MM.1S (cell line): ENCODE data around the gene PLPPR4.

Source experiments
- DNase-seq: peaks from one replicate; pipeline ENCODE4 v3.0.0-alpha.2; 2015
- H2AFZ ChIP-seq: fragments of 300-600 bp; sonication (generic); 2 replicates; pipeline ENCODE4 v1.6.0; 2016; ENCODE audit warnings: antibody characterized with exemption, low read length
- H3F3A ChIP-seq: fragments of 300-600 bp; sonication (generic); 2 replicates; pipeline ENCODE4 v1.6.1; 2016; ENCODE audit warnings: mild to moderate bottlenecking, antibody characterized with exemption, low read length, moderate library complexity, mixed read lengths; ENCODE audit not compliant: insufficient read depth
- H3K27ac ChIP-seq: fragments of 300-600 bp; sonication (generic); 2 replicates; pipeline ENCODE4 v1.5.1; 2016; ENCODE audit warnings: mild to moderate bottlenecking, low read length
- H3K27me3 ChIP-seq: fragments of 300-600 bp; sonication (generic); replicated peaks from 2 replicates; pipeline ENCODE4 v1.6.0; 2016; ENCODE audit warnings: low read length; ENCODE audit not compliant: insufficient read depth
- H3K36me3 ChIP-seq: fragments of 300-600 bp; sonication (generic); replicated peaks from 2 replicates; pipeline ENCODE4 v1.6.1; 2016; ENCODE audit warnings: mild to moderate bottlenecking, low read length, mixed read lengths; ENCODE audit not compliant: insufficient read depth
- H3K4me1 ChIP-seq: fragments of 300-600 bp; sonication (generic); 2 replicates; pipeline ENCODE4 v1.6.1; 2016; ENCODE audit warnings: low read length, mixed read lengths
- H3K4me2 ChIP-seq: fragments of 300-600 bp; sonication (generic); 2 replicates; pipeline ENCODE4 v1.6.0; 2016; ENCODE audit warnings: low read depth, low read length
- H3K4me3 ChIP-seq: fragments of 300-600 bp; sonication (generic); 2 replicates; pipeline ENCODE4 v1.5.1; 2016; ENCODE audit warnings: low read length, mixed read lengths
- H3K79me2 ChIP-seq: fragments of 300-600 bp; sonication (generic); 2 replicates; pipeline ENCODE4 v1.6.1; 2016; ENCODE audit warnings: mixed run types, low read length, mixed read lengths
- H3K9ac ChIP-seq: fragments of 300-600 bp; sonication (generic); 2 replicates; pipeline ENCODE4 v1.6.1; 2016; ENCODE audit warnings: low read length, mixed read lengths
- H3K9me2 ChIP-seq: fragments of 300-600 bp; sonication (generic); replicated peaks from 2 replicates; pipeline ENCODE4 v1.6.1; 2016; ENCODE audit warnings: mild to moderate bottlenecking, low read length, mixed read lengths; ENCODE audit not compliant: insufficient read depth
- H3K9me3 ChIP-seq: fragments of 300-600 bp; sonication (generic); replicated peaks from 2 replicates; pipeline ENCODE4 v1.6.1; 2016; ENCODE audit warnings: mild to moderate bottlenecking, low read length, mixed read lengths; ENCODE audit not compliant: insufficient read depth
- H4K20me1 ChIP-seq: fragments of 300-600 bp; sonication (generic); 2 replicates; pipeline ENCODE4 v1.6.1; 2016; ENCODE audit warnings: mild to moderate bottlenecking, low read length, moderate library complexity, mixed read lengths; ENCODE audit not compliant: insufficient read depth
- CTCF ChIP-seq: fragments of 300-600 bp; sonication (generic); IDR thresholded peaks from 2 replicates; pipeline ENCODE4 v1.5.1; 2016; ENCODE audit warnings: antibody characterized with exemption, low read length, mixed read lengths
- EZH2 ChIP-seq: fragments of 300-600 bp; sonication (generic); optimal IDR thresholded peaks from 2 replicates; pipeline ENCODE3; 2017; ENCODE audit warnings: low read depth, mild to moderate bottlenecking, antibody characterized with exemption, low read length, mixed read lengths
- EZH2phosphoT487 ChIP-seq: fragments of 300-600 bp; sonication (generic); IDR thresholded peaks from 2 replicates; pipeline ENCODE4 v1.6.1; 2018; ENCODE audit warnings: antibody characterized with exemption, low read length

The PLPPR4 gene

GRCh38 chr1:99264201-99265021 lies at the start of gene PLPPR4:
Gene PLPPR4, plus strand, starts transcription at chr1:99264492. Its CDS starts 102 bp downstream, at chr1:99264594.
- H3K9me2 ChIP-seq = no peaks in the 10 kb centered on the region
- H3K36me3 ChIP-seq = no peaks in the 10 kb centered on the region
- no peaks in the 10 kb centered on the region for H3K79me2 ChIP-seq
- no peaks in the 10 kb centered on the region for H3F3A ChIP-seq
- H2AFZ ChIP-seq = no peak within 1 kb of the TSS
- no peak for DNase-seq
- no peaks in the 10 kb centered on the region for H3K27me3 ChIP-seq
- H3K9me3 ChIP-seq = no peaks in the 10 kb centered on the region
- H3K27ac ChIP-seq = no peak within 1 kb of the TSS
- H3K9ac ChIP-seq = no peak within 1 kb of the TSS
- no peak for TF ChIP-seq CTCF
- no peak for TF ChIP-seq EZH2phosphoT487
- no peak for TF ChIP-seq EZH2
- no peaks in the 10 kb centered on the region for H3K4me1 ChIP-seq
- H3K4me2 ChIP-seq = no peak within 1 kb of the TSS
- H3K4me3 ChIP-seq = no peak within 1 kb of the TSS
- no peaks in the 10 kb centered on the region for H4K20me1 ChIP-seq

- Histone ChIP-seq H3K4me1 (no peaks in the 10 kb centered on the region), H2AFZ (no peak overlapping the region), H4K20me1 (no peaks in the 10 kb centered on the region), H3K9me3 (no peaks in the 10 kb centered on the region), H3F3A (no peaks in the 10 kb centered on the region), H3K36me3 (no peaks in the 10 kb centered on the region), H3K27ac (no peak overlapping the region), H3K4me2 (no peak overlapping the region), H3K79me2 (no peaks in the 10 kb centered on the region), H3K4me3 (no peak overlapping the region), H3K27me3 (0 out of 2 replicates have a peak, but pooled peaks cover 4% of the 10 kb centered on the region), H3K9me2 (no peaks in the 10 kb centered on the region), H3K9ac (no peak overlapping the region)
- TF ChIP-seq EZH2 = no peak
- TF ChIP-seq EZH2phosphoT487 = no peak
- no peak for TF ChIP-seq CTCF
- DNase-seq = no peak
Observed at GRCh38 chr1:99216956-99217355, 47.3 kb upstream of the PLPPR4 start.

GRCh38 chr1:99217599-99217998 lies 46.7 kb upstream of the PLPPR4 start:
- no peaks in the 10 kb centered on the region for H3K4me1 ChIP-seq
- H3F3A ChIP-seq = no peaks in the 10 kb centered on the region
- H3K9me2 ChIP-seq = no peaks in the 10 kb centered on the region
- no peak overlapping the region for H3K27ac ChIP-seq
- H3K4me2 ChIP-seq = no peak overlapping the region
- no peaks in the 10 kb centered on the region for H3K9me3 ChIP-seq
- DNase-seq = no peak
- no peak overlapping the region for H3K4me3 ChIP-seq
- H3K27me3 ChIP-seq = 0 out of 2 replicates have a peak, but pooled peaks cover 4% of the 10 kb centered on the region
- no peaks in the 10 kb centered on the region for H3K79me2 ChIP-seq
- H4K20me1 ChIP-seq = no peaks in the 10 kb centered on the region
- H3K36me3 ChIP-seq = no peaks in the 10 kb centered on the region
- H2AFZ ChIP-seq = no peak overlapping the region
- H3K9ac ChIP-seq = no peak overlapping the region
- no peak for TF ChIP-seq CTCF
- TF ChIP-seq EZH2phosphoT487 = no peak
- no peak for TF ChIP-seq EZH2
